Skeletal muscle tissue (tissue), 4 donors: ENCODE measurements around the gene NR2C2. TPM values are rescaled to one million over a fixed set of nuclear protein-coding genes. Genes with fewer than 3 reads are reported as not detected.

Source experiments
- H3K27ac ChIP-seq: one replicate; pipeline ENCODE4 v1.7.0; 2013; ENCODE audit warnings: mild to moderate bottlenecking, low read depth, low read length, inconsistent platforms
- H3K27me3 ChIP-seq, 3 donors: one replicate each; pipeline ENCODE4 v1.7.0; 2013; ENCODE audit warnings: low read length in 3 of 3; ENCODE audit not compliant: control insufficient read depth in 3 of 3, insufficient read depth in 3 of 3
- H3K36me3 ChIP-seq, 3 donors: one replicate each; pipeline ENCODE4 v1.7.0; 2013; ENCODE audit warnings: low read length in 3 of 3; ENCODE audit not compliant: control insufficient read depth in 3 of 3, insufficient read depth in 3 of 3
- H3K4me1 ChIP-seq, 3 donors: one replicate each; pipeline ENCODE4 v1.7.0; 2013; ENCODE audit warnings: low read length in 3 of 3, mild to moderate bottlenecking in 3 of 3; ENCODE audit not compliant: control insufficient read depth in 3 of 3, insufficient read depth in 3 of 3
- H3K4me3 ChIP-seq, 3 donors: one replicate each; pipeline ENCODE4 v1.7.0; 2013; ENCODE audit warnings: low read length in 3 of 3
- H3K9ac ChIP-seq, 3 donors: one replicate each; pipeline ENCODE4 v1.7.0; 2013; ENCODE audit warnings: low read length in 3 of 3, mild to moderate bottlenecking in 3 of 3, moderate library complexity in 2 of 3, low read depth in 1 of 3
- H3K9me3 ChIP-seq, 3 donors: one replicate each; pipeline ENCODE4 v1.7.0; 2013; ENCODE audit warnings: low read length in 3 of 3; ENCODE audit not compliant: control insufficient read depth in 3 of 3
- total RNA-seq: library from RNA; depleted of rRNA; stranded (reverse); fragments of >200 nt; gene quantifications from one replicate; pipeline ENCODE4 v1.2.3, GENCODE V29; 2014
- donor health status: Osteomylitis.

Gene NR2C2
- total RNA-seq, 1 donor from 2014 or later = 27.7 TPM

- Histone ChIP-seq H3K4me3 (no peak overlapping the region), H3K27ac (no peak overlapping the region), H3K36me3 (peaks cover 0 to under 1% (median 0%) of the 10 kb centered on the region in 3 donors), H3K4me1 (peaks cover 0 to 9% (median 9%) of the 10 kb centered on the region in 3 donors), H3K9ac (no peak overlapping the region), H3K27me3 (no peaks in the 10 kb centered on the region), H3K9me3 (no peaks in the 10 kb centered on the region)
Measured at GRCh38 chr3:14957153-14957552, 9.8 kb downstream of the NR2C2 start.

DNA sequence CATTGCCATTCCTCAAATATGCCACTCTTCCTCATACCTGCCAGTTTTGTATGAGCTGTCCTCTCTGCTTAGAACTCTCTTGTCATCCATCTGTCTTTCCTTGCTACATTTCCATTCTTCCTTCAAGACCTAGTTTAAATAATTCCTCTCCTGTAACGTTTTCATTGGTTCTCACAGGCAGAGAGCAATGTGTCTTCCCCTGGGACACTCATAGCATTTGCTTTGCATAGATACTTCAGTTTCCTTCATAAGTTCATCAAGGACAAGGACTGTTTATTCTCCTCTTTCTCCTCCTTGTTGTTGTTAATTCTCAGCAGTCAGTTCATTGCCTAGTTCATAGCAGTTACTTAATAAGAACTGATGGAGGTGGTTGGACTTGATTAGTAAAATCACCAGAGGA is 10.5 kb downstream of the NR2C2 start:
- no peak overlapping the region for H3K4me3 ChIP-seq
- peaks cover 0 to 9% (median 9%) of the 10 kb centered on the region in 3 donors for H3K4me1 ChIP-seq
- H3K27me3 ChIP-seq = no peaks in the 10 kb centered on the region
- H3K9me3 ChIP-seq = no peaks in the 10 kb centered on the region
- no peak overlapping the region for H3K9ac ChIP-seq
- H3K27ac ChIP-seq = no peak overlapping the region
- H3K36me3 ChIP-seq = peaks cover 0 to 4% (median 1%) of the 10 kb centered on the region in 3 donors

DNA sequence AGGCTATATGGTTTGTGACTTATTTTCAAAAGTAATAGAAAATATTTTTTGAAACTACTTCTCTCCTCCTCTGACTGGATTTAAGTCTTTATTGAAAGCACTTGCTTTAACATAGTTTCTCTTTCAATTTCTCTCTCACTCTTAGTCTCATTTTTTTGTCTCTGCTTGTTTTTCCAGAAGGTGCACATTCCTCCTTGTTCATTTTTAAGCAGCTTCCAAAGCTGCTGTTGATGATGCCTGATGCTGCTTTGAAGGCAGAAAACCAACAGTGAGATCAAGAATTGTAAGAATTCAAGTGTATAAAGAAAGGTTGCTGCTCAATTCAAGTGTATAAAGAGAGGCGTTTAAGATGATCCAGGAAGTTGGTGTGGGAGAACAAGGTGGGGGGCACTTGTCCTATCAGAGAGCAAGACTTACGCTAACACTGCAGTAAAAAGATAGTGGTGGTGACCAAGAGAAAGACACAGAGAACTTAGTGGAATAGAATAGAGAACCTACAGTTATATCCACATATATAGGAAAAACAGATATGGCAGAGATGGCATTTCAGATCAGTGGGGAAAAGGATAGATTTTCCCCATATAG is 12.1 kb downstream of the NR2C2 start:
- Histone ChIP-seq H3K9ac (no peak overlapping the region), H3K9me3 (no peaks in the 10 kb centered on the region), H3K27ac (no peak overlapping the region), H3K27me3 (no peaks in the 10 kb centered on the region), H3K4me1 (peaks cover 0 to 9% (median 9%) of the 10 kb centered on the region in 3 donors), H3K4me3 (no peak overlapping the region), H3K36me3 (peaks cover 0 to 4% (median 4%) of the 10 kb centered on the region in 3 donors)

DNA sequence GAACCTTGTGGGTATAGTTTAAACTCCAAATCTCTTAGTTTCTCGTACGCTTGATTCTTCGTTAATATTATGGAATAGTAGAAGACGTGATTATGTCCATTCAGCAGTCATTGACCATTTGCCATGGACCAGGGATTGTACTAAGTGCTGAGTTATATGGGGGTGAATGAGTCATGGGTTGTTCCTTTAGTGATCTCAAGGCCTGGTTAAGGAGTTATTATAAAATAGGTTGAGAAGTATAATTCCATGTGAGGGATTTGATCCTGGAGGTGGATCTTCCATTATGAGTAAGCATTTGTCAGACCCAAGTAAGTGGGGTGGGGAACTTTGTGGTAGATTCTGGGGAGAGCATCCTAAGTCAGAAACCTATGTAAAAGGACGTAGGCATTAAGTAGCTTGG is 15.4 kb downstream of the NR2C2 start:
- Histone ChIP-seq H3K9me3 (no peaks in the 10 kb centered on the region), H3K4me3 (no peak overlapping the region), H3K27ac (no peak overlapping the region), H3K4me1 (peaks cover 0 to 4% (median 3%) of the 10 kb centered on the region in 3 donors), H3K36me3 (peaks cover 3 to 11% (median 11%) of the 10 kb centered on the region in 3 donors), H3K27me3 (no peaks in the 10 kb centered on the region), H3K9ac (no peak overlapping the region)

DNA sequence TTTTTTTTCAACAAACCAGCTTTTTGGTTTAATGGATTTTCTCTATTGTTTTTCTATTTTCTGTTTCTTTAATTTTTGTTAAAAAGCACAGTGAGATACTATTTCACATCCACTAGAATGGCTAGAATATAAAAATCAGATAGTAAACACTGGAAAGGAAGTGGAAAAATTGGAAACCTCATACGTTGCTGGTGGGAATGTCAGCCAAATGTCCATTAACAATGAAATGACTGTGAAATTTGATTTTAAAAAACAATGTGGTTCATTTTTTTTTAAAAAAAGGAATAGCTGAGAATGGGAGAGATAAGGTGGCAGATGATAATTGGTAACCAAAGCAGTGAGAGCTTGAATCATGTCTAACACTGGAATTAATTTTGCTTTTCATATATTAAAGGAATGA is 19.9 kb downstream of the NR2C2 start:
- Histone ChIP-seq H3K27me3 (no peaks in the 10 kb centered on the region), H3K4me1 (no peaks in the 10 kb centered on the region), H3K4me3 (no peak overlapping the region), H3K36me3 (peaks cover 5 to 11% (median 11%) of the 10 kb centered on the region in 3 donors), H3K27ac (no peak overlapping the region), H3K9ac (no peak overlapping the region), H3K9me3 (no peaks in the 10 kb centered on the region)

DNA sequence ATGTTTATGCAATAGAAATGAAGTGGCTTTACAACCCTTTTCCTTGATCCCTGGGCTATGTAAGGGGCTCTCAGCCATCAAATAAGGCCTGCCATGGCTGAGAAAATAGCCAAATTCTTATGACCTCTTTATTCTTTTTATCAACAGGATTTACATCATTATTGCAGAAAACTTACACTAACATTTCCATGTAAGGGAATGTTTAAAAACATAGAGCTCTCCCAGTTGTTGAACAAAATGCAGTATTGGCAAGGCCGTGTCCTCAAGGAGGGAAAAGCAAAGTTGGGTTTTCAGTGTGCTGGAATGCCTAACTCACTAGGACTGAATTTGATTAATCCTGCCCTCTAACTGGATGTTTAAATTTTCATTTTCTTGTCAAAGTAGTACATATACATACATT is 22.3 kb downstream of the NR2C2 start:
- no peak overlapping the region for H3K9ac ChIP-seq
- H3K36me3 ChIP-seq = peaks cover 5 to 14% (median 11%) of the 10 kb centered on the region in 3 donors
- no peaks in the 10 kb centered on the region for H3K9me3 ChIP-seq
- no peak overlapping the region for H3K4me3 ChIP-seq
- no peak overlapping the region for H3K27ac ChIP-seq
- no peaks in the 10 kb centered on the region for H3K27me3 ChIP-seq
- no peaks in the 10 kb centered on the region for H3K4me1 ChIP-seq

DNA sequence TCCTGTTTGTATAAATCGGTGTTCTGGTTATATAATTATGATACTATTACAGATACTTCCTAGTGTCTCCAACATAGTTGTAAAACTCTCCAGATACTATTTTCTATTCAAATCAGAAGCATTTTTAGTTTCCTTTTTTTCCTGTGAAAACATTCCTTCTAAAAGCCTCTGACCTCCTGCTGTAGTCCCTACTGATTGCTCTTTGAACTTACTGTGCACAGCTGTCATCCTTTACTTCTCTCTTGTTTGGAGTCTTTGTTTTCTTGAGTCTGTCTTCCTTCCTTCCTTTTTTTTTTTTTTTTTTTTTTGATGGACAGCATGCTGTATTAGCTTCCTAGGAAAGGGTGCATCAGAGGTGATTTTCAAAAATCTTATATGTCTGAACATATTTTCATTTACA is 28.9 kb downstream of the NR2C2 start:
- Histone ChIP-seq H3K27ac (no peak overlapping the region), H3K9ac (no peak overlapping the region), H3K36me3 (peaks cover 2 to 8% (median 5%) of the 10 kb centered on the region in 3 donors), H3K4me1 (no peaks in the 10 kb centered on the region), H3K27me3 (no peaks in the 10 kb centered on the region), H3K4me3 (no peak overlapping the region), H3K9me3 (no peaks in the 10 kb centered on the region)

DNA sequence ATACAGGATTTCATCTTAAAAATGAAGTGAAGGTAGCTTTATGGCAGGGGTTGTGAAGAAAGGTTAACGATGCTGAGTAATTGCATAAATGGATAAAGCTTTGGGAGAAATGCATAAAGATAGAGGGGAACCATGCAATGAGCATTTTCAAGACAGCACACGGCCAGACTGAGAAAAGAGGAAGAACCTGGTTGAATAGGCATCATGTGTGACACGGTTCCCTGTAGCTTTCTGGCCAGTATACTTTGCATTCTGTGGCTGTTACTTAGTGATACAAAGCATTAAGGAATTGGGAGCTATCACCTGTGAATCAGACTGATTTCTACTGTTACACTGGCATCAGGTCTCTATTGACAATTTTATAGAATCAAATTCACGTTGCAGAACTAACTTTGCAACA is 33.3 kb downstream of the NR2C2 start:
- no peaks in the 10 kb centered on the region for H3K36me3 ChIP-seq
- H3K27me3 ChIP-seq = no peaks in the 10 kb centered on the region
- H3K4me3 ChIP-seq = no peak overlapping the region
- H3K4me1 ChIP-seq = no peaks in the 10 kb centered on the region
- H3K9ac ChIP-seq = no peak overlapping the region
- no peaks in the 10 kb centered on the region for H3K9me3 ChIP-seq
- H3K27ac ChIP-seq = no peak overlapping the region

- Histone ChIP-seq H3K36me3 (no peaks in the 10 kb centered on the region), H3K27me3 (no peaks in the 10 kb centered on the region), H3K4me3 (no peak overlapping the region), H3K4me1 (peaks cover 0 to 13% (median 11%) of the 10 kb centered on the region in 3 donors), H3K9me3 (no peaks in the 10 kb centered on the region), H3K9ac (no peak overlapping the region), H3K27ac (no peak overlapping the region)
Measured at GRCh38 chr3:14984581-14985113, 37.3 kb downstream of the NR2C2 start.

- H3K4me1 ChIP-seq = peaks cover 18 to 31% (median 29%) of the 10 kb centered on the region in 3 donors
- no peaks in the 10 kb centered on the region for H3K9me3 ChIP-seq
- H3K9ac ChIP-seq = no peak overlapping the region
- no peak overlapping the region for H3K27ac ChIP-seq
- H3K36me3 ChIP-seq = no peaks in the 10 kb centered on the region
- H3K27me3 ChIP-seq = no peaks in the 10 kb centered on the region
- no peak overlapping the region for H3K4me3 ChIP-seq
Measured at GRCh38 chr3:14988988-14989394, 41.6 kb downstream of the NR2C2 start.
